Neutrophil (primary cell): Measurements from ENCODE around the gene RNF126.
"Not testable (repeated sequence)": the region's sequence is repeated elsewhere in the genome, so short reads cannot be mapped to it uniquely, and the experiment has no call there.

Source experiments
- H3K27ac ChIP-seq: fragments of 200-600 bp; sonication (generic); 2 replicates; pipeline ENCODE4 v1.5.1; 2016; ENCODE audit warnings: mild to moderate bottlenecking, moderate library complexity
- H3K27me3 ChIP-seq: fragments of 200-600 bp; sonication (generic); 2 replicates; pipeline ENCODE4 v1.6.0; 2016; ENCODE audit warnings: mild to moderate bottlenecking
- H3K36me3 ChIP-seq: fragments of 200-600 bp; sonication (generic); 2 replicates; pipeline ENCODE4 v1.5.1; 2017
- H3K4me1 ChIP-seq, 2 experiments: fragments of 200-600 bp in 1 of 2; sonication (generic) in 1 of 2; 1 replicate in 1 of 2; 2 replicates in 1 of 2; pipeline versions ENCODE4 v1.5.1 to v1.6.1; 2013 to 2016; ENCODE audit warnings: low read depth in 1 of 2, low read length in 1 of 2, mild to moderate bottlenecking in 1 of 2, moderate library complexity in 1 of 2; ENCODE audit not compliant: control insufficient read depth in 1 of 2, insufficient read depth in 1 of 2
- H3K4me3 ChIP-seq, 2 experiments: fragments of 200-600 bp in 1 of 2; sonication (generic) in 1 of 2; 1 replicate in 1 of 2; 2 replicates in 1 of 2; pipeline ENCODE4 v1.5.1; 2013 to 2016; ENCODE audit warnings: low read depth in 1 of 2, low read length in 1 of 2, mild to moderate bottlenecking in 1 of 2, moderate library complexity in 1 of 2
- H3K9me3 ChIP-seq: fragments of 200-600 bp; sonication (generic); 2 replicates; pipeline ENCODE4 v1.5.1; 2016
- TF ChIP-seq, protein P1 (sequence below): fragments of 200-600 bp; sonication (generic); IDR thresholded peaks from 2 replicates; pipeline ENCODE4 v1.5.1; 2016; ENCODE audit warnings: antibody characterized with exemption

The RNF126 gene

GRCh38 chr19:628168-628567 lies 34.8 kb downstream of the RNF126 start:
- Histone ChIP-seq H3K4me1 (peaks cover 8 to 12% of the 10 kb centered on the region in 2 experiments), H3K4me3 (no peak overlapping the region), H3K9me3 (no peaks in the 10 kb centered on the region), H3K27ac (no peak overlapping the region), H3K36me3 (peaks cover 24% of the 10 kb centered on the region), H3K27me3 (no peaks in the 10 kb centered on the region)
- TF ChIP-seq, protein P1, sequence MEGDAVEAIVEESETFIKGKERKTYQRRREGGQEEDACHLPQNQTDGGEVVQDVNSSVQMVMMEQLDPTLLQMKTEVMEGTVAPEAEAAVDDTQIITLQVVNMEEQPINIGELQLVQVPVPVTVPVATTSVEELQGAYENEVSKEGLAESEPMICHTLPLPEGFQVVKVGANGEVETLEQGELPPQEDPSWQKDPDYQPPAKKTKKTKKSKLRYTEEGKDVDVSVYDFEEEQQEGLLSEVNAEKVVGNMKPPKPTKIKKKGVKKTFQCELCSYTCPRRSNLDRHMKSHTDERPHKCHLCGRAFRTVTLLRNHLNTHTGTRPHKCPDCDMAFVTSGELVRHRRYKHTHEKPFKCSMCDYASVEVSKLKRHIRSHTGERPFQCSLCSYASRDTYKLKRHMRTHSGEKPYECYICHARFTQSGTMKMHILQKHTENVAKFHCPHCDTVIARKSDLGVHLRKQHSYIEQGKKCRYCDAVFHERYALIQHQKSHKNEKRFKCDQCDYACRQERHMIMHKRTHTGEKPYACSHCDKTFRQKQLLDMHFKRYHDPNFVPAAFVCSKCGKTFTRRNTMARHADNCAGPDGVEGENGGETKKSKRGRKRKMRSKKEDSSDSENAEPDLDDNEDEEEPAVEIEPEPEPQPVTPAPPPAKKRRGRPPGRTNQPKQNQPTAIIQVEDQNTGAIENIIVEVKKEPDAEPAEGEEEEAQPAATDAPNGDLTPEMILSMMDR = no peak

DNA sequence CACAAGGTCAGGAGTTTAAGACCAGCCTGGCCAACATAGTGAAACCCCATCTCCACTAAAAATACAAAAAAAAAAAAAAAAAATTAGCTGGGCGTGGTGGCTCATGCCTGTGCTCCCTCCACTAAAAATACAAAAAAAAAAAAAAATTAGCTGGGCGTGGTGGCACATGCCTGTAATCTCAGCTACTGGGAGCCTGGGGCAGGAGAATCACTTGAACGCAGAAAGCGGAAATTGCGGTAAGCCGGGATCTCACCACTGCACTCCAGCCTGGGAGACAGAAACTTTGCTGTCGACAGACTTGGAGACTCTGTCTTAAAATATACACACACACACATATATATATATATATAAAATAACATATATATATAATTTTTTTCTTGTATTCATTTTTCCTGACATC lies 36.4 kb downstream of the RNF126 start:
- H3K36me3 ChIP-seq = peaks cover 40% of the 10 kb centered on the region
- H3K9me3 ChIP-seq, H3K4me3 ChIP-seq, H3K4me1 ChIP-seq, H3K27ac ChIP-seq, H3K27me3 ChIP-seq: not testable (repeated sequence)

DNA sequence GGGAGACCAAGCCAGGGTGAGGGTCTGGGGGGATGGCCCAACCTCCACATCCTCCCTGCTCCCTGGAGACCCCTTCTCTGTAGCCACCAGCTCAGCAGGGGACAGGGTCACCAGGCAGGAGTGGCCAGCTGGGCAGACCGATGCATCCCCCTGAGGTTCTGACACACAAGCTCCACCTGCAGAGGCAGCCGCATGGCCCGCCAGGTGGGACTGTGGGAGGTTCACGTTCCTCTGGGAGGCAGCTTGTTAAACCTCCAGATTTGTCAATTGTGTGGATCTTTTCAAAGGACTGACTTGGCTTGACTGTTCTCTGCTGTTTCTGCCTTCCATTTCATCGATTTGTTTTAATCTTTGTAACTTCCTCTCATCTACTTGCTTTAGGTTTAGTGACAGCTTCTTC lies 37.8 kb downstream of the RNF126 start:
- H3K4me3 ChIP-seq = no peak overlapping the region
- H3K4me1 ChIP-seq = no peaks in the 10 kb centered on the region
- H3K36me3 ChIP-seq = peaks cover 52% of the 10 kb centered on the region
- TF ChIP-seq, protein P1 = no peak
- H3K9me3 ChIP-seq = no peaks in the 10 kb centered on the region
- no peaks in the 10 kb centered on the region for H3K27me3 ChIP-seq
- no peak overlapping the region for H3K27ac ChIP-seq

GRCh38 chr19:624433-625109 lies 38.4 kb downstream of the RNF126 start:
- no peak overlapping the region for H3K4me3 ChIP-seq
- H3K4me1 ChIP-seq = no peaks in the 10 kb centered on the region
- H3K36me3 ChIP-seq = peaks cover 55% of the 10 kb centered on the region
- no peaks in the 10 kb centered on the region for H3K9me3 ChIP-seq
- H3K27me3 ChIP-seq = no peaks in the 10 kb centered on the region
- TF ChIP-seq, protein P1 = no peak
- no peak overlapping the region for H3K27ac ChIP-seq

- Histone ChIP-seq H3K27ac (no peak overlapping the region), H3K4me1 (no peaks in the 10 kb centered on the region), H3K36me3 (peaks cover 59% of the 10 kb centered on the region), H3K27me3 (no peaks in the 10 kb centered on the region), H3K4me3 (no peak overlapping the region), H3K9me3 (no peaks in the 10 kb centered on the region)
- TF ChIP-seq, protein P1 = no peak
These were observed 39.0 kb downstream of the RNF126 start for GRCh38 chr19:623974-624373.

GRCh38 chr19:623175-623916 lies 39.7 kb downstream of the RNF126 start:
- Histone ChIP-seq H3K27me3 (no peaks in the 10 kb centered on the region), H3K36me3 (peaks cover 65% of the 10 kb centered on the region), H3K9me3 (no peaks in the 10 kb centered on the region), H3K4me1 (no peaks in the 10 kb centered on the region), H3K27ac (no peak overlapping the region), H3K4me3 (no peak overlapping the region)
- TF ChIP-seq, protein P1 = no peak
